ENCODE data around the gene AP4M1. TPM values are rescaled to one million over a fixed set of nuclear protein-coding genes. Genes with fewer than 3 reads are reported as not detected.

The AP4M1 gene
- total RNA-seq, 1 experiment from 2014 or later: 25.1 TPM

GRCh38 chr7:100130608-100131453 lies 29.4 kb downstream of the AP4M1 start:
- CTCF ChIA-PET: no interaction called here
- H3K9me3 ChIP-seq (ENCODE audit: low read depth, low read length, poor library complexity, severe bottlenecking): no peaks in the 10 kb centered on the region
- intact Hi-C loops (cut with micrococcal nuclease; ENCODE audit: unreplicated experiment): loop anchor here (5.0 kb wide), 3 partner anchors 139 to 276 kb away; partner anchors contain the start of gene AZGP1
- POLR2A ChIA-PET (ENCODE audit: low non-redundant PET): no interaction called here
- peaks cover 10% of the 10 kb centered on the region for H3K4me1 ChIP-seq (ENCODE audit: insufficient read depth, low read length, poor library complexity, severe bottlenecking)
- DNase-seq (ENCODE audit: low spot score): peak; percentile 77
- H3K27me3 ChIP-seq (replicated peaks; ENCODE audit: insufficient read depth, low read depth, low read length, poor library complexity): no peaks in the 10 kb centered on the region
- no peaks in the 10 kb centered on the region for H3K36me3 ChIP-seq (ENCODE audit: insufficient read depth, low read length, poor library complexity, severe bottlenecking)
- H3K4me3 ChIP-seq (ENCODE audit: low read depth, low read length, poor library complexity, severe bottlenecking): peak overlapping the region; percentile 25
- H3K27ac ChIP-seq (ENCODE audit: low read depth, low read length, poor library complexity, severe bottlenecking): no peak overlapping the region
- no TSS peak for BruUV-seq (replicated peaks)
- TF ChIP-seq CTCF (conservative IDR thresholded peaks at IDR 0.05; ENCODE audit: low read depth, low read length) (peak; percentile 88), EZH2 (IDR thresholded peaks at IDR 0.05; ENCODE audit: borderline replicate concordance, low read depth, low read length, poor library complexity, severe bottlenecking) (no peak)

- no peak for DNase-seq (ENCODE audit: low spot score)
- intact Hi-C loops (cut with micrococcal nuclease; ENCODE audit: unreplicated experiment): loop anchor here (2.0 to 5.0 kb wide), 4 partner anchors 85 to 275 kb away; partner anchors contain the start of gene AZGP1
- no peak overlapping the region for H3K27ac ChIP-seq (ENCODE audit: low read depth, low read length, poor library complexity, severe bottlenecking)
- ChIA-PET POLR2A (ENCODE audit: low non-redundant PET) (no interaction called here), CTCF (interaction anchor here (0.6 to 1.2 kb wide), 4 partner anchors 23 to 276 kb away, joined by 3 to 9 read pairs (median 4); partner anchors contain the start of gene TRAPPC14)
- H3K36me3 ChIP-seq (ENCODE audit: insufficient read depth, low read length, poor library complexity, severe bottlenecking): no peaks in the 10 kb centered on the region
- H3K4me3 ChIP-seq (ENCODE audit: low read depth, low read length, poor library complexity, severe bottlenecking): no peak overlapping the region
- no peaks in the 10 kb centered on the region for H3K9me3 ChIP-seq (ENCODE audit: low read depth, low read length, poor library complexity, severe bottlenecking)
- no peaks in the 10 kb centered on the region for H3K27me3 ChIP-seq (replicated peaks; ENCODE audit: insufficient read depth, low read depth, low read length, poor library complexity)
- BruUV-seq (replicated peaks): no TSS peak
- peaks cover 5% of the 10 kb centered on the region for H3K4me1 ChIP-seq (ENCODE audit: insufficient read depth, low read length, poor library complexity, severe bottlenecking)
- TF ChIP-seq EZH2 (IDR thresholded peaks at IDR 0.05; ENCODE audit: borderline replicate concordance, low read depth, low read length, poor library complexity, severe bottlenecking): no peak
- no peak for TF ChIP-seq CTCF (conservative IDR thresholded peaks at IDR 0.05; ENCODE audit: low read depth, low read length)
Observed at GRCh38 chr7:100132126-100132525, 30.7 kb downstream of the AP4M1 start.

- no TSS peak for BruUV-seq (replicated peaks)
- Histone ChIP-seq H3K36me3 (ENCODE audit: insufficient read depth, low read length, poor library complexity, severe bottlenecking) (no peaks in the 10 kb centered on the region), H3K4me3 (ENCODE audit: low read depth, low read length, poor library complexity, severe bottlenecking) (no peak overlapping the region), H3K4me1 (ENCODE audit: insufficient read depth, low read length, poor library complexity, severe bottlenecking) (peaks cover 5% of the 10 kb centered on the region), H3K27ac (ENCODE audit: low read depth, low read length, poor library complexity, severe bottlenecking) (no peak overlapping the region), H3K9me3 (ENCODE audit: low read depth, low read length, poor library complexity, severe bottlenecking) (no peaks in the 10 kb centered on the region), H3K27me3 (replicated peaks; ENCODE audit: insufficient read depth, low read depth, low read length, poor library complexity) (no peaks in the 10 kb centered on the region)
- no peak for TF ChIP-seq EZH2 (IDR thresholded peaks at IDR 0.05; ENCODE audit: borderline replicate concordance, low read depth, low read length, poor library complexity, severe bottlenecking)
- TF ChIP-seq CTCF (conservative IDR thresholded peaks at IDR 0.05; ENCODE audit: low read depth, low read length): peak; percentile 91
- ChIA-PET CTCF (interaction anchor here (0.5 to 1.2 kb wide), 6 partner anchors 22 to 275 kb away, joined by 3 to 9 read pairs (median 4); partner anchors contain the start of gene TRAPPC14), POLR2A (ENCODE audit: low non-redundant PET) (interaction anchor here (0.7 kb wide), 1 partner anchor 123 kb away, joined by 4 read pairs; no protein-coding TSS in a partner anchor)
- DNase-seq (ENCODE audit: low spot score): peak; percentile 81
- intact Hi-C loops (cut with micrococcal nuclease; ENCODE audit: unreplicated experiment): loop anchor here (2.0 to 5.0 kb wide), 4 partner anchors 84 to 275 kb away; partner anchors contain the start of gene AZGP1
Observed at GRCh38 chr7:100132697-100133151, 31.3 kb downstream of the AP4M1 start.
